HepG2 (cell line): Measurements from ENCODE around the gene OR13A1. TPM values are rescaled to one million over a fixed set of nuclear protein-coding genes. Genes with fewer than 3 reads are reported as not detected.
"Not testable (repeated sequence)": the region's sequence is repeated elsewhere in the genome, so short reads cannot be mapped to it uniquely, and the experiment has no call there.

Experiments
- ATAC-seq: fragments of 200-7000 bp; cut with Tn5 transposase; 3 replicates; pipeline ENCODE4 v1.9.1; 2020; ENCODE audit warnings: mild to moderate bottlenecking, moderate library complexity
- BruUV-seq: library from RNA; stranded (reverse); fragments of 400-500 nt; replicated peaks from 2 replicates; lab custom pipeline; 2021; lab: Mats Ljungman, UMichigan
- CTCF ChIA-PET: fragments of 300-600 bp; formaldehyde crosslinking; extraction: SDS; loops from one replicate; lab custom pipeline; 2021; ENCODE audit warnings: low total read pairs, inconsistent platforms, low intra/inter-chr PET ratio; lab: Yijun Ruan, JAX
- POLR2A ChIA-PET: fragments of 350-600 bp; sonication (Branson Sonifier 250); formaldehyde crosslinking; loops from one replicate; lab custom pipeline; 2020; ENCODE audit warnings: antibody characterized with exemption, inconsistent platforms; lab: Yijun Ruan, JAX
- DNase-seq: peaks from one replicate; pipeline ENCODE4 v3.0.0-alpha.2; 2015; ENCODE audit warnings: low spot score
- FAIRE-seq: peaks from 3 replicates; lab custom pipeline; 2011; peaks lifted over from hg19 to GRCh38; lab: Jason Lieb, UNC
- H2AFZ ChIP-seq: one replicate; pipeline ENCODE4 v1.6.1; 2011; ENCODE audit warnings: low read length, inconsistent platforms
- H3K27ac ChIP-seq: fragments of 300-600 bp; 3 replicates; pipeline ENCODE4 v1.8.0; 2011; ENCODE audit warnings: mixed run types, mild to moderate bottlenecking, mixed read lengths, low read length, inconsistent platforms; ENCODE audit not compliant: insufficient read depth; ENCODE audit errors: extremely low read length
- H3K27me3 ChIP-seq, 2 experiments: fragments of 200-600 bp in 1 of 2; 2 replicates in 1 of 2; 3 replicates in 1 of 2; pipeline versions ENCODE4 v1.6.0 to v1.8.0; 2011; ENCODE audit warnings: low read length in 2 of 2, mild to moderate bottlenecking in 2 of 2, moderate library complexity in 2 of 2, inconsistent platforms in 1 of 2; ENCODE audit not compliant: insufficient read depth in 2 of 2, control insufficient read depth in 1 of 2
- H3K36me3 ChIP-seq, 2 experiments: fragments of 200-600 bp in 1 of 2; replicated peaks in 1 of 2; 2 replicates in 1 of 2; 3 replicates in 1 of 2; pipeline versions ENCODE4 v1.5.1 to v1.8.0; 2011; ENCODE audit warnings: low read length in 2 of 2, inconsistent platforms in 1 of 2; ENCODE audit not compliant: insufficient read depth in 2 of 2, control insufficient read depth in 1 of 2
- H3K4me1 ChIP-seq: 2 replicates; pipeline ENCODE4 v1.5.1; 2012; ENCODE audit warnings: low read length, inconsistent platforms; ENCODE audit not compliant: insufficient read depth
- H3K4me2 ChIP-seq: 2 replicates; pipeline ENCODE4 v1.6.0; 2011; ENCODE audit warnings: low read depth, low read length, inconsistent platforms
- H3K4me3 ChIP-seq, 3 experiments: fragments of 200-600 bp in 1 of 3; sonication (generic), shearing (Covaris generic) in 1 of 3; replicated peaks in 1 of 3; 2 replicates each; pipeline ENCODE4 v1.5.1; 2011 to 2016; ENCODE audit warnings: low read length in 3 of 3, inconsistent platforms in 2 of 3, low read depth in 2 of 3, mild to moderate bottlenecking in 2 of 3, control low read depth in 1 of 3, mixed read lengths in 1 of 3; ENCODE audit not compliant: insufficient read depth in 1 of 3
- H3K79me2 ChIP-seq: one replicate; pipeline ENCODE4 v1.6.1; 2011; ENCODE audit warnings: low read length, inconsistent platforms; ENCODE audit not compliant: insufficient read depth
- H3K9ac ChIP-seq: 2 replicates; pipeline ENCODE4 v1.6.0; 2011; ENCODE audit warnings: mild to moderate bottlenecking, low read depth, low read length, inconsistent platforms; ENCODE audit not compliant: insufficient read depth
- H3K9me3 ChIP-seq: 2 replicates; pipeline ENCODE4 v1.5.1; 2012; ENCODE audit warnings: mild to moderate bottlenecking, low read length
- H4K20me1 ChIP-seq: 2 replicates; pipeline ENCODE4 v1.6.0; 2011; ENCODE audit warnings: inconsistent platforms, mild to moderate bottlenecking, low read length, moderate library complexity; ENCODE audit not compliant: insufficient read depth
- CHD2 ChIP-seq: IDR thresholded peaks from 2 replicates; pipeline ENCODE4 v1.6.1; 2011; ENCODE audit warnings: low read depth, low read length, improper control_type of control experiment
- FOXA1 ChIP-seq, 2 experiments: fragments of 450-650 bp in 1 of 2; sonication (generic) in 1 of 2; formaldehyde crosslinking in 1 of 2; IDR thresholded peaks; 2 replicates each; pipeline versions ENCODE4 v1.4.0 to v1.6.1; 2016 to 2020; ENCODE audit warnings: missing genetic modification reagents in 1 of 2
- HOXA3 ChIP-seq: sonication (generic); formaldehyde crosslinking; IDR thresholded peaks from 2 replicates; pipeline ENCODE4 v1.5.0; 2020; ENCODE audit warnings: missing genetic modification reagents
- MYC ChIP-seq: sonication (generic); formaldehyde crosslinking; IDR thresholded peaks from 2 replicates; pipeline ENCODE4 v1.9.0; 2021; ENCODE audit warnings: missing genetic modification reagents, borderline replicate concordance
- PHB2 ChIP-seq: fragments of 450-650 bp; IDR thresholded peaks from 2 replicates; pipeline ENCODE4 v1.6.1; 2018; ENCODE audit not compliant: partially characterized antibody
- PHF21A ChIP-seq: sonication (generic); formaldehyde crosslinking; IDR thresholded peaks from 2 replicates; pipeline ENCODE4 v1.5.0; 2020; ENCODE audit warnings: mild to moderate bottlenecking, missing genetic modification reagents
- SALL2 ChIP-seq: sonication (generic); formaldehyde crosslinking; IDR thresholded peaks from 2 replicates; pipeline ENCODE4 v1.8.1; 2023; ENCODE audit warnings: mild to moderate bottlenecking, missing genetic modification reagents, inconsistent platforms
- SNAPC4 ChIP-seq: sonication (generic); formaldehyde crosslinking; IDR thresholded peaks from 2 replicates; pipeline ENCODE4 v1.4.0; 2020; ENCODE audit warnings: mild to moderate bottlenecking, missing genetic modification reagents
- ZFP41 ChIP-seq: sonication (generic); formaldehyde crosslinking; IDR thresholded peaks from 2 replicates; pipeline ENCODE4 v1.4.0; 2020; ENCODE audit warnings: mild to moderate bottlenecking, missing genetic modification reagents, borderline replicate concordance
- ZNF484 ChIP-seq: sonication (generic); formaldehyde crosslinking; IDR thresholded peaks from 2 replicates; pipeline ENCODE4 v1.5.1; 2020; ENCODE audit warnings: mild to moderate bottlenecking, low read depth, missing genetic modification reagents, borderline replicate concordance
- WGBS: methylation state at CpG from one replicate; pipeline ENCODE4 v1.1.6; 2017; ENCODE audit warnings: low lambda C conversion rate; 5-methylcytosine and 5-hydroxymethylcytosine counted together
- in situ Hi-C: cut with HindIII; loops from 2 replicates; pipeline ENCODE4 v1.10.0; 2017; ENCODE audit warnings: low pct_unique_long_range_greater_than_20kb; ENCODE audit not compliant: extremely low pct_ligation_motif_present
- intact Hi-C: fragments of 100-400 bp; cut with micrococcal nuclease; formaldehyde crosslinking; loops from one replicate; pipeline ENCODE4 v1.10.0; 2022; ENCODE audit not compliant: unreplicated experiment
- polyA plus RNA-seq, 8 experiments: library from polyadenylated mRNA; depleted of rRNA in 3 of 8; stranded (reverse) in 7 of 8; unstranded in 1 of 8; fragments of >200 nt; fragmentation: Illumina TruSeq in 4 of 8; extraction: Trizol in 4 of 8; gene quantifications; 2 replicates each; pipeline versions ENCODE4 v1.2.1 to v1.2.3, GENCODE V29; 2011 to 2016; ENCODE audit warnings: low read depth in 4 of 8, missing spikeins in 1 of 8, mixed read lengths in 1 of 8; ENCODE audit not compliant: insufficient read depth in 1 of 8
- total RNA-seq, 5 experiments: library from RNA; depleted of rRNA; stranded (reverse); fragments of >200 nt; fragmentation: Illumina TruSeq; extraction: Trizol; gene quantifications; 2 replicates each; pipeline ENCODE4 v1.2.3, GENCODE V29; 2016; ENCODE audit warnings: low read depth in 1 of 5

The OR13A1 gene
- total and polyA plus RNA-seq, 2 of the 13 experiments (the other 11 are each of a cell fraction or from before 2014, with no cell fraction given), result not detected

GRCh38 chr10:45267777-45268176, 47.6 kb downstream of the OR13A1 start:
- H3K27ac ChIP-seq, H3K27me3 ChIP-seq, H3K36me3 ChIP-seq, CTCF ChIA-PET, FAIRE-seq, DNase-seq, H3K4me3 ChIP-seq, H3K4me2 ChIP-seq, H4K20me1 ChIP-seq, in situ Hi-C loops, H3K9ac ChIP-seq, ATAC-seq, H2AFZ ChIP-seq, H3K9me3 ChIP-seq, H3K79me2 ChIP-seq, intact Hi-C loops, H3K4me1 ChIP-seq, BruUV-seq, POLR2A ChIA-PET: not testable (repeated sequence)
- 6% methylated on average over 2 of the region's 2 CpGs for WGBS

GRCh38 chr10:45265996-45266395, 49.4 kb downstream of the OR13A1 start:
- TF ChIP-seq PHF21A (CRISPR knock-in tag) (no peak), HOXA3 (no peak), CHD2 (no peak), MYC (CRISPR knock-in tag) (no peak), ZFP41 (CRISPR knock-in tag) (no peak), SNAPC4 (no peak), FOXA1 (IDR thresholded peaks at IDR 0.05) (no peak), FOXA1 (CRISPR knock-in tag; IDR thresholded peaks at IDR 0.05) (no peak), PHB2 (no peak), ZNF484 (CRISPR knock-in tag) (no peak), SALL2 (CRISPR knock-in tag) (no peak)
- TF ChIP-seq, all 625 proteins: peak for 0
- no peaks in the 10 kb centered on the region for H4K20me1 ChIP-seq
- DNase-seq (no peak), ATAC-seq (no peak), FAIRE-seq (no peak)
- intact Hi-C loops (no loop called here), in situ Hi-C loops (no loop called here)
- H3K36me3 ChIP-seq, result no peaks in the 10 kb centered on the region
- H3K4me3 ChIP-seq, result no peak overlapping the region
- H3K4me1 ChIP-seq, result no peaks in the 10 kb centered on the region
- H3K9me3 ChIP-seq, result no peaks in the 10 kb centered on the region
- ChIA-PET POLR2A (no interaction called here), CTCF (no interaction called here)
- no peaks in the 10 kb centered on the region for H3K79me2 ChIP-seq
- no peak overlapping the region for H2AFZ ChIP-seq
- H3K4me2 ChIP-seq, result no peak overlapping the region
- no peak overlapping the region for H3K27ac ChIP-seq
- H3K27me3 ChIP-seq, result no peaks in the 10 kb centered on the region
- WGBS, result 20% methylated on average over 2 of the region's 4 CpGs
- BruUV-seq, result no TSS peak
- H3K9ac ChIP-seq, result no peak overlapping the region
